SK-N-SH (cell line): ENCODE data around the gene DSE. TPM values are rescaled to one million over a fixed set of nuclear protein-coding genes. Genes with fewer than 3 reads are reported as not detected.

Experiments used
- CTCF ChIA-PET: fragments of 300-600, 350-600 bp; formaldehyde crosslinking; extraction: SDS; loops from one replicate; lab custom pipeline; 2021; lab: Yijun Ruan, JAX
- POLR2A ChIA-PET: fragments of 350-600 bp; sonication (Branson Sonifier 250); formaldehyde crosslinking; extraction: SDS; loops from one replicate; lab custom pipeline; 2020; ENCODE audit warnings: antibody characterized with exemption, inconsistent platforms; lab: Yijun Ruan, JAX
- DNase-seq: peaks from one replicate; pipeline ENCODE4 v3.0.0; 2012
- H2AFZ ChIP-seq: fragments of 200-600 bp; sonication (generic); 2 replicates; pipeline ENCODE4 v1.8.1; 2016; ENCODE audit warnings: antibody characterized with exemption, mild to moderate bottlenecking, low read depth
- H3F3A ChIP-seq: fragments of 200-600 bp; sonication (generic); replicated peaks from 2 replicates; pipeline ENCODE3; 2016; ENCODE audit warnings: antibody characterized with exemption, mild to moderate bottlenecking; ENCODE audit not compliant: insufficient read depth
- H3K27ac ChIP-seq, 2 experiments: fragments of 200-500 bp in 1 of 2; fragments of 200-600 bp in 1 of 2; sonication (Bioruptor generic) in 1 of 2; sonication (generic), shearing (Covaris generic) in 1 of 2; 2 replicates each; pipeline versions ENCODE4 v1.5.1 to v1.6.1; 2014 to 2016; ENCODE audit warnings: low read depth in 2 of 2, inconsistent platforms in 1 of 2, low read length in 1 of 2, mild to moderate bottlenecking in 1 of 2, mixed read lengths in 1 of 2
- H3K27me3 ChIP-seq: fragments of 200-600 bp; sonication (generic), shearing (Covaris generic); 2 replicates; pipeline ENCODE4 v1.6.1; 2016; ENCODE audit warnings: mixed run types; ENCODE audit not compliant: insufficient read depth
- H3K36me3 ChIP-seq, 2 experiments: fragments of 200-500 bp in 1 of 2; fragments of 200-600 bp in 1 of 2; sonication (Bioruptor generic) in 1 of 2; sonication (generic) in 1 of 2; replicated peaks in 1 of 2; 2 replicates each; pipeline versions ENCODE3 to v1.5.1; 2014 to 2016; ENCODE audit warnings: low read length in 1 of 2, mild to moderate bottlenecking in 1 of 2; ENCODE audit not compliant: insufficient read depth in 2 of 2, control insufficient read depth in 1 of 2
- H3K4me1 ChIP-seq, 2 experiments: fragments of 200-500 bp in 1 of 2; fragments of 200-600 bp in 1 of 2; sonication (Bioruptor generic) in 1 of 2; sonication (generic), shearing (Covaris generic) in 1 of 2; 2 replicates each; pipeline versions ENCODE4 v1.5.1 to v1.6.1; 2014 to 2016; ENCODE audit warnings: low read depth in 1 of 2, low read length in 1 of 2, mixed run types in 1 of 2; ENCODE audit not compliant: insufficient read depth in 2 of 2, control insufficient read depth in 1 of 2
- H3K4me2 ChIP-seq: fragments of 200-600 bp; sonication (generic), shearing (Covaris generic); 2 replicates; pipeline ENCODE4 v1.6.1; 2017; ENCODE audit warnings: mixed run types
- H3K4me3 ChIP-seq, 2 experiments: fragments of 200-500 bp in 1 of 2; fragments of 200-600 bp in 1 of 2; sonication (Bioruptor generic) in 1 of 2; sonication (generic), shearing (Covaris generic) in 1 of 2; 2 replicates each; pipeline versions ENCODE4 v1.5.1 to v1.8.1; 2014 to 2016; ENCODE audit warnings: low read depth in 2 of 2, inconsistent platforms in 1 of 2, low read length in 1 of 2, mild to moderate bottlenecking in 1 of 2, mixed read lengths in 1 of 2, moderate library complexity in 1 of 2
- H3K79me2 ChIP-seq: fragments of 200-600 bp; sonication (generic); 2 replicates; pipeline ENCODE4 v1.8.1; 2017; ENCODE audit warnings: mild to moderate bottlenecking; ENCODE audit not compliant: insufficient read depth
- H3K9ac ChIP-seq: fragments of 200-600 bp; sonication (generic); 2 replicates; pipeline ENCODE4 v1.6.1; 2017; ENCODE audit warnings: mixed run types
- H3K9me2 ChIP-seq: fragments of 200-600 bp; sonication (generic); 2 replicates; pipeline ENCODE4 v1.6.1; 2017; ENCODE audit warnings: mixed run types
- H3K9me3 ChIP-seq: fragments of 200-600 bp; sonication (generic); 2 replicates; pipeline ENCODE4 v1.6.1; 2017; ENCODE audit warnings: mixed run types, mild to moderate bottlenecking, moderate library complexity
- H4K20me1 ChIP-seq: fragments of 200-600 bp; sonication (generic); 2 replicates; pipeline ENCODE4 v1.6.1; 2017; ENCODE audit warnings: mild to moderate bottlenecking, mixed run types; ENCODE audit not compliant: insufficient read depth
- CHD2 ChIP-seq: fragments of 150-350 bp; IDR thresholded peaks from 2 replicates; pipeline ENCODE4 v1.6.1; 2018; ENCODE audit warnings: low read length; ENCODE audit not compliant: partially characterized antibody
- EP300 ChIP-seq, 2 experiments: IDR thresholded peaks; 2 replicates each; pipeline versions ENCODE4 v1.4.0 to v1.6.1; 2012; ENCODE audit warnings: borderline replicate concordance in 1 of 2, low read depth in 1 of 2, low read length in 1 of 2
- EZH2phosphoT487 ChIP-seq: fragments of 200-600 bp; sonication (generic); IDR thresholded peaks from 2 replicates; pipeline ENCODE4 v1.6.1; 2017; ENCODE audit warnings: low read depth, mixed run types, mild to moderate bottlenecking, antibody characterized with exemption, moderate library complexity, borderline replicate concordance
- FOXJ3 ChIP-seq: sonication (generic); formaldehyde crosslinking; IDR thresholded peaks from 2 replicates; pipeline ENCODE4 v1.5.1; 2020; ENCODE audit warnings: mild to moderate bottlenecking, missing genetic modification reagents
- GATA2 ChIP-seq: sonication (generic); formaldehyde crosslinking; IDR thresholded peaks from 2 replicates; pipeline ENCODE4 v1.5.0; 2020; ENCODE audit warnings: mild to moderate bottlenecking, missing genetic modification reagents
- MXI1 ChIP-seq: IDR thresholded peaks from 2 replicates; pipeline ENCODE4 v1.6.1; 2012; ENCODE audit warnings: mild to moderate bottlenecking, low read depth, low read length, improper control_type of control experiment
- RAD21 ChIP-seq: IDR thresholded peaks from 2 replicates; pipeline ENCODE4 v1.6.1; 2012; ENCODE audit warnings: mild to moderate bottlenecking, low read length
- RCOR1 ChIP-seq: fragments of 150-350 bp; IDR thresholded peaks from 2 replicates; pipeline ENCODE4 v1.6.1; 2017; ENCODE audit warnings: antibody characterized with exemption, low read length
- REST ChIP-seq: IDR thresholded peaks from 2 replicates; pipeline ENCODE4 v1.6.1; 2012; ENCODE audit warnings: mild to moderate bottlenecking, low read depth, low read length, moderate library complexity
- RFX5 ChIP-seq: IDR thresholded peaks from 2 replicates; pipeline ENCODE4 v1.6.1; 2012; ENCODE audit warnings: mild to moderate bottlenecking, improper control_type of control experiment, low read length
- RXRA ChIP-seq: IDR thresholded peaks from 2 replicates; pipeline ENCODE4 v1.4.0; 2012; ENCODE audit warnings: low read depth, mild to moderate bottlenecking, borderline replicate concordance
- SMC3 ChIP-seq: IDR thresholded peaks from 2 replicates; pipeline ENCODE4 v1.6.1; 2012; ENCODE audit warnings: low read depth, low read length, improper control_type of control experiment
- TAF1 ChIP-seq: IDR thresholded peaks from 2 replicates; pipeline ENCODE4 v1.6.1; 2012; ENCODE audit warnings: low read depth, mild to moderate bottlenecking, low read length, moderate library complexity, borderline replicate concordance
- USF1 ChIP-seq: IDR thresholded peaks from 2 replicates; pipeline ENCODE4 v1.4.0; 2012; ENCODE audit warnings: low read depth, borderline replicate concordance
- USF2 ChIP-seq: fragments of 150-350 bp; IDR thresholded peaks from 2 replicates; pipeline ENCODE4 v1.6.1; 2017; ENCODE audit warnings: antibody characterized with exemption, low read length, low read depth, borderline replicate concordance
- YY1 ChIP-seq: IDR thresholded peaks from 2 replicates; pipeline ENCODE4 v1.4.0; 2012; ENCODE audit warnings: low read depth, mild to moderate bottlenecking
- WGBS: methylation state at CpG from one replicate; pipeline ENCODE4 v1.1.6; 2017; ENCODE audit warnings: low lambda C conversion rate; 5-methylcytosine and 5-hydroxymethylcytosine counted together
- polyA plus RNA-seq, 3 experiments: library from polyadenylated mRNA; depleted of rRNA; stranded (reverse); fragments of >200 nt; gene quantifications; 2 replicates each; pipeline ENCODE4 v1.2.3, GENCODE V29; 2012
- TF ChIP-seq, protein P1 (sequence below): IDR thresholded peaks from 2 replicates; pipeline ENCODE4; 2012

DSE gene
- polyA plus RNA-seq, 1 of the 3 experiments (the other 2 are of a cell fraction) = 12.7 TPM

- POLR2A ChIA-PET = interaction anchor here (1.7 kb wide), 1 partner anchor 116 kb away, joined by 4 read pairs; the partner anchor contains the start of gene TSPYL4
These were observed 585 bp upstream of the DSE start for GRCh38 chr6:116369964-116370759.

More at GRCh38 chr6:116369964-116370759, 585 bp upstream of the DSE start:
- Histone ChIP-seq H4K20me1 (no peaks in the 10 kb centered on the region), H3K9me3 (no peaks in the 10 kb centered on the region), H2AFZ (peak overlapping the region; percentile 88), H3K4me3 (peak overlapping the region; percentile 76 to 80), H3K79me2 (peaks cover 38% of the 10 kb centered on the region), H3K4me2 (peak overlapping the region; percentile 87), H3K9me2 (no peaks in the 10 kb centered on the region), H3K36me3 (no peaks in the 10 kb centered on the region), H3F3A (peaks cover 6% of the 10 kb centered on the region), H3K9ac (peak overlapping the region; percentile 88), H3K27me3 (no peaks in the 10 kb centered on the region), H3K4me1 (peaks cover 0 to 5% of the 10 kb centered on the region in 2 experiments; a peak in 2 of 4 replicates), H3K27ac (peak overlapping the region in 1 of 2 experiments; percentile 90; a peak in 2 of 4 replicates)
- TF ChIP-seq USF2 (no peak), RFX5 (no peak), TAF1 (no peak), MXI1 (no peak), REST (no peak), YY1 (no peak), USF1 (no peak), EP300 (IDR thresholded peaks at IDR 0.05; ENCODE audit: borderline replicate concordance in 1 of 2, low read depth in 1 of 2, low read length in 1 of 2) (no peak), GATA2 (CRISPR knock-in tag) (no peak), RCOR1 (no peak), FOXJ3 (CRISPR knock-in tag) (no peak), SMC3 (no peak), RAD21 (no peak), EZH2phosphoT487 (no peak), CHD2 (no peak), RXRA (no peak)
- TF ChIP-seq, protein P1, sequence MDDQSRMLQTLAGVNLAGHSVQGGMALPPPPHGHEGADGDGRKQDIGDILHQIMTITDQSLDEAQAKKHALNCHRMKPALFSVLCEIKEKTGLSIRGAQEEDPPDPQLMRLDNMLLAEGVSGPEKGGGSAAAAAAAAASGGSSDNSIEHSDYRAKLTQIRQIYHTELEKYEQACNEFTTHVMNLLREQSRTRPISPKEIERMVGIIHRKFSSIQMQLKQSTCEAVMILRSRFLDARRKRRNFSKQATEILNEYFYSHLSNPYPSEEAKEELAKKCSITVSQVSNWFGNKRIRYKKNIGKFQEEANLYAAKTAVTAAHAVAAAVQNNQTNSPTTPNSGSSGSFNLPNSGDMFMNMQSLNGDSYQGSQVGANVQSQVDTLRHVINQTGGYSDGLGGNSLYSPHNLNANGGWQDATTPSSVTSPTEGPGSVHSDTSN = no peak
- DNase-seq = no peak
- CTCF ChIA-PET = interaction anchor here (0.5 to 1.0 kb wide), 2 partner anchors 57 to 204 kb away, joined by 3 read pairs; no protein-coding TSS in a partner anchor
- 38% methylated on average over 29 of the region's 29 CpGs for WGBS
